NCI-H187 treated with DMSO at 0.1 percent for 48 hours (cell line): ENCODE data around the gene CTPS1.
A peak's percentile ranks its signal among the peaks of the same experiment; 100 is the strongest.

Experiments used
- DNase-seq: peaks from one replicate; lab custom pipeline; 2025; lab: John Stamatoyannopoulos, UW

Gene CTPS1

GRCh38 chr1:40979241-40980067, at the start of gene CTPS1:
TSS of gene CTPS1 (plus strand) at chr1:40979696. CDS start at chr1:40983291, 3,595 bp downstream.
- DNase-seq: peak; percentile 55

GRCh38 chr1:40930174-40930964, 49.1 kb upstream of the CTPS1 start:
- DNase-seq: no peak

DNA sequence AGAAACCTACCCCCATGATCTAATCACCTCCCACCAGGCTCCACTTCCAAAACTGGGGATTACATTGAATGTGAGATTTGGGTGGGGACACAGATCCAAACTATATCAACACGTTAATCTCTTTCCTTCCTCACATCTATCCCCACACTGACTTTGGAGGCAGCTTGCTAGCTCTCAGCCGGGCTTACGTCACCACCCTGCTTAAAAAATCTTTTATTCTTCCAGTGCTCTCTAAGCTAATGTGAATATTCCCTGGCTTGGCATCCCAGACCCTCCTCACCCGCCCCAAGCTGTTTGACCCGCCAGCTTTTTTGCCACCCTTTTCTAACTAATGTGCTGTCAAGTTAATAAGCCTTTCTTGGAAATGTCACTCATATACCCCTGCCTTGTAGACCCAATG, 47.9 kb upstream of the CTPS1 start:
- DNase-seq: no peak

- no peak for DNase-seq
These were observed 47.5 kb upstream of the CTPS1 start for GRCh38 chr1:40932006-40932405.

GRCh38 chr1:40936931-40937339, 42.6 kb upstream of the CTPS1 start:
- DNase-seq: no peak

DNA sequence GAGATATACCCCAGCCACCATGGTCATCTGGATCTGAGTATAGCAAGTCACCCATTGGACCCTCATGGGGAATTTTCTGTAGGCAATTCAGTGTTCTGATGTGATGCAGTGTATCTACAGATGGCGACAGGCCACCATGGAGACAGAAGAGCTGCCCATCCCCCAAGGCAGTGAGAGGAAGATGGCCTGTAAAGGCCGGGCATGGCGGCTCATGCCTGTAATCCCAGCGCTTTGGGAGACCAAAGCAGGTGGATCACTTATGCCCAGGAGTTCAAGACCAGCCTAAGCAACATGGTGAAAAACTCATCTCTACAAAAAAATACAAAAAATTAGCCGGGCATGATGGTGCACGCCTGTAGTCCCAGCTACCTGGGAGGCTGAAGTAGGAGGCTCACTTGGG, 41.1 kb upstream of the CTPS1 start:
- DNase-seq: no peak

DNA sequence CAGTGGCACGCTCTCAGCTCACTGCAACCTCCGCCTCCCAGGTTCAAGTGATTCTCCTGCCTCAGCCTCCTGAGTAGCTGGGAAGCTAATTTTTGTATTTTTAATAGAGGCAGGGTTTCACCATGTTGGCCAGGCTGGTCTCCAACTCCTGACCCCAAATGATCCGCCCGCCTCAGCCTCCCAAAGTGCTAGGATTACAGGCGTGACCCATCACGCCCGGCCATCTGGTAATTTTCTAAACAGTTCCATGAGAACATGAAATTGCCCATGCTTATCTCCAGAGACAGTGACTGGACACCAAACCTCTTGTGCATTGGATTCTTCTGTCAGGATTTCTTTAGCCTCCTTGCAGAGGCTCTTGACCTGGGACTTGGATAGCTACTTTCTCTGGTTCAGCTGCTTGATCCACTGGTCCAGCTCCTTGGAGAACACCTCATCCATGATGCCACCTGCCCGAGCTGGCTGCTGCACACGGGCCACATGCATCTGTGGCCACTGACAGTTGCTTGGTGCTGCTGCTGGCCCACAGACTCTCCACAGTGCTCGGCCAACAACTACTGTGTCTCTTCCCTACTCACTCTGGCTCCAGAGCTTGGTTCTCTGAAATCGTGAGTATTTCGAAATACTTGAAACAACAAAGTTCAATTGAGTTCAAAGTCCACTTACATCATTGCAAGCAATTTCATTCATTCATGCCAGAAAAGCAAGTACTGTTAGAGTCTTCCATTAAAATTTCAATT, 40.0 kb upstream of the CTPS1 start:
- no peak for DNase-seq

- DNase-seq: no peak
These were observed 35.2 kb upstream of the CTPS1 start for GRCh38 chr1:40944326-40944725.

DNA sequence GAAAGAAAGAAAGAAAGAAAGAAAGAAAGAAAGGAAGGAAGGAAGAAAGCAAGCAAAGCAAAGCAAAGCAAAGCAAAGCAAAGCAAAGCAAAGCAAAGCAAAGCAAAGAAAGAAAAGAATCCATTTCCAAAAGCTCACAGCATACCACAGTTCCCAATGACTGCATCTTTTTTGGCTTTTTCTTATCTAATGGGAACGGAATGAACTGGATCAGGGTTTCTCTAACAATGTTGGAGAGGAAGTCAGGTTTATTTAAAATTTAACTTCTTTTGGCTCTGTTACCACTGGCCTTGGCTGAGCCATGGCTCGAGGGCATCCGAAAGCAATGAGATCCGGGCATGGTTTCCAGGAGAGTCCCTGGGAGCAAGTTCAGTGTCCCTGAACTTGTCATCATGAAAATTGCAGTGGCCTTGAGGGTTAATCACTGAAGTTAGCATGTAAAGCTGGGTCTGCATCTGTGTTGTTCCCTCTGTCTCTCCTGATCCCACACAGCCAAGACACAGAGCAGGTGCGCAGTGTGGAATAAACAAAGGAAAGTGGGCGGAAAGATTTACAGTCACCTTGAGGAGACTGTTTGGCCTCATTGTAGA, 34.6 kb upstream of the CTPS1 start:
- DNase-seq: no peak

DNA sequence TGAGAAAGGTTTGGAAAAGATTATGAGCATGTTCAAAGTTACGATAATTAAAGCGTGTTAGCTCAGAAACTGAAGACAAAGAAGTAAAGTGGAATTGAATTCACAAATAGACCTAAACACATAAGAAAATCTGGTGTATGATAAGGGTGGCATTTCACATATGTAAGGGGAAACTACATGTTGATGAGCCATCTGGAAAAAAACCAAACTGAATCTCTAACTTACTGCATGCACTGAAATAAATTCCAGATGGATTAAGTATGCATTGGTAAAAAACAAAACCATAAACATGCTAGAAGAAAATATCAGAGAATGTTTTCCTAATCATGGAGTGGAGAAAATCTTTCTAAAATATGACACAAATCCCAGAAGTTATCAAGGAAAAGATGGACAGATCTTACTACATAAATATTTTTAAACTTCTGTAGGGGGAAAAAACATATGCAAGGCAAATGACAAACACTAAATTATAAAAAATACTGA, 34.0 kb upstream of the CTPS1 start:
- DNase-seq: no peak

DNA sequence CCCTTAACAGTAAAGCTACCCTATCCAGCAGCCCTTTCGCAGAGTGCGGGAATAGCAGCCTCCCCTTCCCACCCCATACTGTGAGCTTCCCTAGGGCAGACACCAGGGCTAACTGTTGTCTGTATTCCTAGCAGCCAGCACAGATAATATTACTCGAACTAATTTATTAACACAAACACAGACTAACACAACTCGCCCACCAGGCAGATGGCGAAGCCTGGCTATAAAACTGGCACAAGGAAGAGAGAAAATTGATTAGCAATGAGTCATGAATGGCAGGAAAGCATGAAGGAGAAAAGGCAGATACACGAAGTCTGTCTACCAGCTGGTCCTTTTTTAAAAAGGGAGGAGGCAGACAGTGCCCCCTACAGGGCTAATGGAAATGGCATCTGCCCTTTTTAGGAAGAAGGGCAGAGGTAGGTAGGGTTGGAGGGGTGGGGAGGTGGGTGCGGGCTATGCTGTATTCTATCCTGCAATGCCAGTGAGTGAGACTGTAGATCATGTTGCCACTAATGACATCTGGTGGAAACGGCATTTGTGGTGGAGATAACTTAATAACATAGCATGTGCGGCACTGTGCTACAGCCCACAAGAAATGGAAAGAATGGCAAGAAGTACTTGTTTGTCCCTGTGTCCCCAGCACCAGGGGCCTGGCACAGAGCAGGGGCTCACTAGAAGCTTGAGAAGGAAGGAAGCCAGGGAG, 30.6 kb upstream of the CTPS1 start:
- no peak for DNase-seq

DNA sequence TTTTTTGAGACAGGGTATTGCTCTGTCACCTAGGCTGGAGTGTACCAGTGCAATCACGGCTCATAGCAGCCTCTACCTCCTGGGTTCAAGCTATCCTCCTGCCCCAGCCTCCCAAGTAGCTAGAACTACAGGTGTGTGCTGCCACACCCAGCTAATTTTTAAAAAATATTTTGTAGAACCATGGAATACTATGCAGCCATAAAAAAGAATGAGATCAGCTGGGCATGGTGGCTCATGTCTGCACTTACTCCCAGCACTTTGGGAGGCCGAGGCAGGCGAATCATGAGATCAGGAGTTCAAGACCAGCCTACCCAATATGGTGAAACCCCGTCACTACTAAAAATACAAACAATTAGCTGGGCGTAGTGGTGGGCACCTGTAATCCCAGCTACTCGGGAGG, 29.9 kb upstream of the CTPS1 start:
- no peak for DNase-seq

- no peak for DNase-seq
These were observed 27.4 kb upstream of the CTPS1 start for GRCh38 chr1:40951943-40952743.

DNA sequence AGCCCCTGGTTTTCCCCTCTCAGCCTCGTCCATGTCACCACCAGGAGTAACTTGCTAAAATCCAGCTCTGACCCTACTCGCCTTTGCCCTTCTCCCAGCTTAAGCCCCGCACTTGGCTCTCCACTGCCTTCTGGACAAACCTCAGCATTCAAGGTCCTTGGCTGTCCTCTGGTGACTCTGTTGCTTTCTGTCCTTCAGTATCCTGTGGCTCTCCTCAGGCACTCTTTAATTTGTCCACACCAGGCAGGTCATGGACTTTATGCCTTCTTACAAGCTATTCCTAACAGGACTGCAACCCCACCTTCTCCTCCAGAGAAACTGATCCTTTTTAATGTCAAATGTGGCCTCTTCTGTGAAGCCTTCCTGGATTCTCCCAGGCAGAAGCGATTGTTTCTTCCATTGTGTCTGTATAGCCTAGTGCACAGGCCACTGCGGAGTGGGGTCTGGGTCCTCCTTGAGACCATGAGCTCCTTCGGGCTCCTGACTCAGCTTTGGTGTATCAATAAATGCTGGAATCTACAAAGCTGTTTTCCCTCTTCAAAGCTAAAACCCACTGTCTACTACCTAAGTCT, 26.7 kb upstream of the CTPS1 start:
- no peak for DNase-seq

GRCh38 chr1:40954626-40955025, 24.9 kb upstream of the CTPS1 start:
- no peak for DNase-seq

DNA sequence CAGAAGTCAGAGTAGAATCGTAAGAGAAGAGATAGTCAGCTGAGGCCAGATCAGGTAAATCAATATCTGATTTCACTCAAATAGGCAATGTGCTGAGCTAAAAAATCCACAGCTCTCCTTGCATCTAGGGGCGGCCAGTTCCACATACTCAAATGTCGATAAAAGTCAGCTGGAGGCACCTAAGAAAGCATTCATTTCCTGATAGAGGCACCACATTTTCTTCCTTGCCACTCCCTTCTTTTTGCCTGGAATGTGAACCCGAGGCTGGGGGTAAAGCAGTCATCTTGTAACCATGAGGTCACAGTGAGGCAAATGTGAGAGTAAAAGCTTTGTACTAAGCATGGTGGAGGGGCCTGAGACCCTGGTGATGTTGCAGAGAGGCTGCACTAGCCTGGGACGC, 24.2 kb upstream of the CTPS1 start:
- DNase-seq: no peak

- no peak for DNase-seq
These were observed 23.1 kb upstream of the CTPS1 start for GRCh38 chr1:40956407-40956806.

- DNase-seq: no peak
These were observed 21.3 kb upstream of the CTPS1 start for GRCh38 chr1:40958210-40958609.

GRCh38 chr1:40965531-40965930, 14.0 kb upstream of the CTPS1 start:
- no peak for DNase-seq

GRCh38 chr1:40966417-40966816, 13.1 kb upstream of the CTPS1 start:
- no peak for DNase-seq
